GM10266 (cell line): ENCODE data around the gene KDELR1.

Source experiments
- DNase-seq: peaks from one replicate; pipeline ENCODE4 v3.0.0; 2012; ENCODE audit errors: extremely low spot score
- CTCF ChIP-seq: IDR thresholded peaks from 2 replicates; pipeline ENCODE4 v1.5.1; 2012; ENCODE audit warnings: mild to moderate bottlenecking, low read depth; ENCODE audit not compliant: control insufficient read depth, insufficient read depth; ENCODE audit errors: missing control alignments

Gene KDELR1

DNA sequence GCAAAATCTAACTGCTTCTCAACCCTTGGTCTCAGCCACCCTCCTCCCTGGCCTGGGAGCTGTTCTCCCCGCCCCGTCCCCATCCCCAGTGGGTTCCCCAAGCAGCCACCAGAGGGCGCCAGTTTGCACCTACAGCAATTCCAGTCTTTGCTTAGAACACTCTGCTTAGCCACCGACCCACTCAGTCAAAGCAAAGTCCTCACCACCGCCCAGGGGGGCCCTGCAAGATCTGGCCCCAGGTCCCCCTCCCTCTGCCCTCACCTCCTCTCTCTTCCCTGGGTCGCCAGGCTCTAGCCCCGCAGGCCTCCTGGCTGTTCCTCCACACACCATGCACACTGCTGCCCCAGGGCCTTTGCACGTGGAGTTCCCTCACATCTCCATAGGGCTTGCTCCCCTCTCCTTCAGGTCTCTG, 40.0 kb downstream of the KDELR1 start:
- TF ChIP-seq CTCF = peak; percentile 82
- DNase-seq = peak; percentile 73

DNA sequence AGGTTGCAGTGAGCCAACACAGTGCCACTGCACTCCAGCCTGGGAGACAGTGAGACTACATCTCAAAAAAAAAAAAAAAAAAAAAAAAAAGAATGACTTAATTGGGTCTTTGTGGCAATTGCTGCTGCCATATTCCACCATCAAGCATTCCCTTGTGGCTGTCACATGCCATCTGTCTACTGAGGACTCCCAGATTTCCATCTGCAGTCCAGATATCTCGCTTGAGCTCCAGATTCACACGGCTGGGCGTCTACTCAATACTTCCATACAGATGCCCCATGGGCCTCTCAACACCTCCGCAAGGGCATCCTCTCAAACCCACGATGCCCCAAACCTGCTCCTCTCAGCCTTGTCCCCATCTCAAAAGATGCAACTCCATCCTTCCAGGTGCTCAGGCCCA, 40.5 kb downstream of the KDELR1 start:
- DNase-seq = no peak
- no peak for TF ChIP-seq CTCF

- no peak for DNase-seq
Observed at GRCh38 chr19:48348737-48349136, 42.6 kb downstream of the KDELR1 start.

GRCh38 chr19:48348045-48348444, 43.3 kb downstream of the KDELR1 start:
- TF ChIP-seq CTCF = no peak
- no peak for DNase-seq

More at GRCh38 chr19:48348737-48349136, 42.6 kb downstream of the KDELR1 start:
- TF ChIP-seq CTCF = no peak

DNA sequence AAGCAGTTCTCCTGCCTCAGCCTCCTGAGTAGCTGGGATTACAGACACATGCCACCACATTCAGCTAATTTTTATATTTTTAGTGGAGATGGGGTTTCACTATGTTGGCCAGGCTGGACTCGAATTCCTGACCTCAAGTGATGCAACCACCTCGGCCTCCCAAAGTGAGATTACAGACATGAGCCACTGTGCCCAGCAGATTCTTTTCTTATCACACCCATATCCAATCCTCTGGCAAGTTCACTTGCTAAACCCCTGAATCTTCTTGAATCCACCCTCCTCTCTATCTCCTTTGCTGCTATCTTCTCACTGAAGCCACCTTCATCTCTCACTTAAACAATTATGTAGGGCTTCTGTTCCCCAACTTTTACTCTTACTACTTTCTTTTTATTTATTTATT, 45.2 kb downstream of the KDELR1 start:
- DNase-seq = no peak
- no peak for TF ChIP-seq CTCF

- TF ChIP-seq CTCF = no peak
Observed at GRCh38 chr19:48344892-48345291, 46.5 kb downstream of the KDELR1 start.

GRCh38 chr19:48342841-48343540, 48.4 kb downstream of the KDELR1 start:
- TF ChIP-seq CTCF = no peak
- DNase-seq = no peak

More at GRCh38 chr19:48344892-48345291, 46.5 kb downstream of the KDELR1 start:
- DNase-seq = no peak
